SK-N-SH (cell line): ENCODE results near the gene NUDT22. TPM values are rescaled to one million over a fixed set of nuclear protein-coding genes. Genes with fewer than 3 reads are reported as not detected.
A peak's percentile ranks its signal among the peaks of the same experiment; 100 is the strongest.

Experiments
- CTCF ChIA-PET: fragments of 300-600, 350-600 bp; formaldehyde crosslinking; extraction: SDS; loops from one replicate; lab custom pipeline; 2021; lab: Yijun Ruan, JAX
- POLR2A ChIA-PET: fragments of 350-600 bp; sonication (Branson Sonifier 250); formaldehyde crosslinking; extraction: SDS; loops from one replicate; lab custom pipeline; 2020; ENCODE audit warnings: antibody characterized with exemption, inconsistent platforms; lab: Yijun Ruan, JAX
- DNase-seq: peaks from one replicate; pipeline ENCODE4 v3.0.0; 2012
- H2AFZ ChIP-seq: fragments of 200-600 bp; sonication (generic); 2 replicates; pipeline ENCODE4 v1.8.1; 2016; ENCODE audit warnings: antibody characterized with exemption, mild to moderate bottlenecking, low read depth
- H3F3A ChIP-seq: fragments of 200-600 bp; sonication (generic); replicated peaks from 2 replicates; pipeline ENCODE3; 2016; ENCODE audit warnings: antibody characterized with exemption, mild to moderate bottlenecking; ENCODE audit not compliant: insufficient read depth
- H3K27ac ChIP-seq, 2 experiments: fragments of 200-500 bp in 1 of 2; fragments of 200-600 bp in 1 of 2; sonication (Bioruptor generic) in 1 of 2; sonication (generic), shearing (Covaris generic) in 1 of 2; 2 replicates each; pipeline versions ENCODE4 v1.5.1 to v1.6.1; 2014 to 2016; ENCODE audit warnings: low read depth in 2 of 2, inconsistent platforms in 1 of 2, low read length in 1 of 2, mild to moderate bottlenecking in 1 of 2, mixed read lengths in 1 of 2
- H3K27me3 ChIP-seq: fragments of 200-600 bp; sonication (generic), shearing (Covaris generic); 2 replicates; pipeline ENCODE4 v1.6.1; 2016; ENCODE audit warnings: mixed run types; ENCODE audit not compliant: insufficient read depth
- H3K36me3 ChIP-seq, 2 experiments: fragments of 200-500 bp in 1 of 2; fragments of 200-600 bp in 1 of 2; sonication (Bioruptor generic) in 1 of 2; sonication (generic) in 1 of 2; replicated peaks in 1 of 2; 2 replicates each; pipeline versions ENCODE3 to v1.5.1; 2014 to 2016; ENCODE audit warnings: low read length in 1 of 2, mild to moderate bottlenecking in 1 of 2; ENCODE audit not compliant: insufficient read depth in 2 of 2, control insufficient read depth in 1 of 2
- H3K4me1 ChIP-seq, 2 experiments: fragments of 200-500 bp in 1 of 2; fragments of 200-600 bp in 1 of 2; sonication (Bioruptor generic) in 1 of 2; sonication (generic), shearing (Covaris generic) in 1 of 2; 2 replicates each; pipeline versions ENCODE4 v1.5.1 to v1.6.1; 2014 to 2016; ENCODE audit warnings: low read depth in 1 of 2, low read length in 1 of 2, mixed run types in 1 of 2; ENCODE audit not compliant: insufficient read depth in 2 of 2, control insufficient read depth in 1 of 2
- H3K4me2 ChIP-seq: fragments of 200-600 bp; sonication (generic), shearing (Covaris generic); 2 replicates; pipeline ENCODE4 v1.6.1; 2017; ENCODE audit warnings: mixed run types
- H3K4me3 ChIP-seq, 2 experiments: fragments of 200-500 bp in 1 of 2; fragments of 200-600 bp in 1 of 2; sonication (Bioruptor generic) in 1 of 2; sonication (generic), shearing (Covaris generic) in 1 of 2; 2 replicates each; pipeline versions ENCODE4 v1.5.1 to v1.8.1; 2014 to 2016; ENCODE audit warnings: low read depth in 2 of 2, inconsistent platforms in 1 of 2, low read length in 1 of 2, mild to moderate bottlenecking in 1 of 2, mixed read lengths in 1 of 2, moderate library complexity in 1 of 2
- H3K79me2 ChIP-seq: fragments of 200-600 bp; sonication (generic); 2 replicates; pipeline ENCODE4 v1.8.1; 2017; ENCODE audit warnings: mild to moderate bottlenecking; ENCODE audit not compliant: insufficient read depth
- H3K9ac ChIP-seq: fragments of 200-600 bp; sonication (generic); 2 replicates; pipeline ENCODE4 v1.6.1; 2017; ENCODE audit warnings: mixed run types
- H3K9me2 ChIP-seq: fragments of 200-600 bp; sonication (generic); 2 replicates; pipeline ENCODE4 v1.6.1; 2017; ENCODE audit warnings: mixed run types
- H3K9me3 ChIP-seq: fragments of 200-600 bp; sonication (generic); 2 replicates; pipeline ENCODE4 v1.6.1; 2017; ENCODE audit warnings: mixed run types, mild to moderate bottlenecking, moderate library complexity
- H4K20me1 ChIP-seq: fragments of 200-600 bp; sonication (generic); 2 replicates; pipeline ENCODE4 v1.6.1; 2017; ENCODE audit warnings: mild to moderate bottlenecking, mixed run types; ENCODE audit not compliant: insufficient read depth
- CHD2 ChIP-seq: fragments of 150-350 bp; IDR thresholded peaks from 2 replicates; pipeline ENCODE4 v1.6.1; 2018; ENCODE audit warnings: low read length; ENCODE audit not compliant: partially characterized antibody
- EZH2phosphoT487 ChIP-seq: fragments of 200-600 bp; sonication (generic); IDR thresholded peaks from 2 replicates; pipeline ENCODE4 v1.6.1; 2017; ENCODE audit warnings: low read depth, mixed run types, mild to moderate bottlenecking, antibody characterized with exemption, moderate library complexity, borderline replicate concordance
- FOSL2 ChIP-seq: IDR thresholded peaks from 2 replicates; pipeline ENCODE4 v1.4.0; 2012; ENCODE audit warnings: low read depth, mild to moderate bottlenecking, moderate library complexity, borderline replicate concordance
- FOXJ3 ChIP-seq: sonication (generic); formaldehyde crosslinking; IDR thresholded peaks from 2 replicates; pipeline ENCODE4 v1.5.1; 2020; ENCODE audit warnings: mild to moderate bottlenecking, missing genetic modification reagents
- FOXM1 ChIP-seq: IDR thresholded peaks from 2 replicates; pipeline ENCODE4 v1.4.0; 2012; ENCODE audit warnings: low read depth, mild to moderate bottlenecking
- GABPA ChIP-seq: IDR thresholded peaks from 2 replicates; pipeline ENCODE4 v1.4.0; 2012; ENCODE audit warnings: low read depth, mild to moderate bottlenecking
- JUND ChIP-seq: IDR thresholded peaks from 2 replicates; pipeline ENCODE4 v1.4.0; 2012
- MEF2A ChIP-seq: IDR thresholded peaks from 2 replicates; pipeline ENCODE4 v1.4.0; 2012; ENCODE audit warnings: low read depth, borderline replicate concordance
- MXI1 ChIP-seq: IDR thresholded peaks from 2 replicates; pipeline ENCODE4 v1.6.1; 2012; ENCODE audit warnings: mild to moderate bottlenecking, low read depth, low read length, improper control_type of control experiment
- NRF1 ChIP-seq: IDR thresholded peaks from 2 replicates; pipeline ENCODE4 v1.6.1; 2012; ENCODE audit warnings: low read depth, mild to moderate bottlenecking, low read length
- POLR2AphosphoS5 ChIP-seq: IDR thresholded peaks from 2 replicates; pipeline ENCODE4 v1.6.1; 2012; ENCODE audit warnings: low read depth, low read length
- RCOR1 ChIP-seq: fragments of 150-350 bp; IDR thresholded peaks from 2 replicates; pipeline ENCODE4 v1.6.1; 2017; ENCODE audit warnings: antibody characterized with exemption, low read length
- RFX5 ChIP-seq: IDR thresholded peaks from 2 replicates; pipeline ENCODE4 v1.6.1; 2012; ENCODE audit warnings: mild to moderate bottlenecking, improper control_type of control experiment, low read length
- RXRA ChIP-seq: IDR thresholded peaks from 2 replicates; pipeline ENCODE4 v1.4.0; 2012; ENCODE audit warnings: low read depth, mild to moderate bottlenecking, borderline replicate concordance
- SIN3A ChIP-seq: IDR thresholded peaks from 2 replicates; pipeline ENCODE4 v1.6.1; 2012; ENCODE audit warnings: low read depth, mild to moderate bottlenecking, low read length, moderate library complexity, borderline replicate concordance
- SMC3 ChIP-seq: IDR thresholded peaks from 2 replicates; pipeline ENCODE4 v1.6.1; 2012; ENCODE audit warnings: low read depth, low read length, improper control_type of control experiment
- TAF1 ChIP-seq: IDR thresholded peaks from 2 replicates; pipeline ENCODE4 v1.6.1; 2012; ENCODE audit warnings: low read depth, mild to moderate bottlenecking, low read length, moderate library complexity, borderline replicate concordance
- TEAD4 ChIP-seq: IDR thresholded peaks from 2 replicates; pipeline ENCODE4 v1.4.0; 2012; ENCODE audit warnings: mild to moderate bottlenecking, borderline replicate concordance; ENCODE audit not compliant: insufficient read depth
- YY1 ChIP-seq: IDR thresholded peaks from 2 replicates; pipeline ENCODE4 v1.4.0; 2012; ENCODE audit warnings: low read depth, mild to moderate bottlenecking
- ZBTB33 ChIP-seq: IDR thresholded peaks from 2 replicates; pipeline ENCODE4 v1.4.0; 2012; ENCODE audit warnings: low read depth, borderline replicate concordance
- WGBS: methylation state at CpG from one replicate; pipeline ENCODE4 v1.1.6; 2017; ENCODE audit warnings: low lambda C conversion rate; 5-methylcytosine and 5-hydroxymethylcytosine counted together
- polyA plus RNA-seq, 3 experiments: library from polyadenylated mRNA; depleted of rRNA; stranded (reverse); fragments of >200 nt; gene quantifications; 2 replicates each; pipeline ENCODE4 v1.2.3, GENCODE V29; 2012
- TF ChIP-seq, protein P1 (sequence below): IDR thresholded peaks from 2 replicates; pipeline ENCODE4 v1.4.0; 2012; ENCODE audit warnings: low read depth, borderline replicate concordance
- TF ChIP-seq, protein P2 (sequence below): fragments of 200-600 bp; sonication (generic); IDR thresholded peaks from 2 replicates; pipeline ENCODE4 v1.6.1; 2017; ENCODE audit warnings: antibody characterized with exemption, mild to moderate bottlenecking, moderate library complexity

The NUDT22 gene
- polyA plus RNA-seq, 1 of the 3 experiments (the other 2 are of a cell fraction): 72.7 TPM

GRCh38 chr11:64235437-64236161 lies 9.5 kb downstream of the NUDT22 start:
- peak overlapping the region; percentile 63 for H3K9ac ChIP-seq
- H3K27me3 ChIP-seq: no peaks in the 10 kb centered on the region
- no peaks in the 10 kb centered on the region for H4K20me1 ChIP-seq
- 84% methylated on average over 12 of the region's 12 CpGs for WGBS
- ChIA-PET CTCF (interaction anchor here (1.1 to 1.6 kb wide), 3 partner anchors 15 to 65 kb away, joined by 4 to 6 read pairs (median 5); partner anchors contain the start of gene PLCB3), POLR2A (interaction anchor here (1.2 kb wide), 1 partner anchor 35 kb away, joined by 4 read pairs; no protein-coding TSS in a partner anchor)
- H3K79me2 ChIP-seq: peaks cover 19% of the 10 kb centered on the region
- H3K4me2 ChIP-seq: peak overlapping the region; percentile 89
- H3K27ac ChIP-seq: peak overlapping the region in 1 of 2 experiments; percentile 83; a peak in 1 of 4 replicates
- H3K4me1 ChIP-seq: peaks cover 16 to 47% of the 10 kb centered on the region in 2 experiments; a peak in 2 of 4 replicates
- H3F3A ChIP-seq: peaks cover 37% of the 10 kb centered on the region
- peaks cover 0 to 18% of the 10 kb centered on the region in 2 experiments for H3K36me3 ChIP-seq
- H3K4me3 ChIP-seq: peak overlapping the region; percentile 63 to 66
- H2AFZ ChIP-seq: no peak overlapping the region
- no peak for TF ChIP-seq SIN3A
- TF ChIP-seq ZBTB33: no peak
- no peak for TF ChIP-seq JUND
- no peak for TF ChIP-seq TAF1
- TF ChIP-seq POLR2AphosphoS5: no peak
- TF ChIP-seq GABPA: no peak
- no peak for TF ChIP-seq FOSL2
- TF ChIP-seq MEF2A: no peak
- TF ChIP-seq CHD2: no peak
- no peak for TF ChIP-seq FOXM1
- no peak for TF ChIP-seq RFX5
- no peak for TF ChIP-seq RXRA
- no peak for TF ChIP-seq RCOR1
- no peak for TF ChIP-seq MXI1
- TF ChIP-seq, all 33 proteins: peak for 0
- Histone ChIP-seq H3K9me2 (no peaks in the 10 kb centered on the region), H3K9me3 (no peaks in the 10 kb centered on the region)
- DNase-seq: no peak

- POLR2A ChIA-PET: interaction anchor here (2.2 kb wide), 1 partner anchor 11 kb away, joined by 5 read pairs; the partner anchor contains the start of genes NUDT22 and TRPT1
- no peak overlapping the region for H3K27ac ChIP-seq
- DNase-seq: no peak
- WGBS: 85% methylated on average over 12 of the region's 12 CpGs
- H3F3A ChIP-seq: peaks cover 31% of the 10 kb centered on the region
- no peaks in the 10 kb centered on the region for H3K9me3 ChIP-seq
- peaks cover 28% of the 10 kb centered on the region for H3K79me2 ChIP-seq
- H2AFZ ChIP-seq: no peak overlapping the region
- H3K4me3 ChIP-seq: no peak overlapping the region
- peaks cover 0 to 18% of the 10 kb centered on the region in 2 experiments for H3K36me3 ChIP-seq
- no peaks in the 10 kb centered on the region for H4K20me1 ChIP-seq
- no peaks in the 10 kb centered on the region for H3K9me2 ChIP-seq
- H3K9ac ChIP-seq: no peak overlapping the region
- peaks cover 10 to 33% of the 10 kb centered on the region in 2 experiments; a peak in 2 of 4 replicates for H3K4me1 ChIP-seq
- H3K27me3 ChIP-seq: no peaks in the 10 kb centered on the region
- CTCF ChIA-PET: interaction anchor here (1.4 to 1.6 kb wide), 3 partner anchors 15 to 66 kb away, joined by 3 to 8 read pairs (median 5); partner anchors contain the start of gene PLCB3
- no peak overlapping the region for H3K4me2 ChIP-seq
- TF ChIP-seq, protein P1, sequence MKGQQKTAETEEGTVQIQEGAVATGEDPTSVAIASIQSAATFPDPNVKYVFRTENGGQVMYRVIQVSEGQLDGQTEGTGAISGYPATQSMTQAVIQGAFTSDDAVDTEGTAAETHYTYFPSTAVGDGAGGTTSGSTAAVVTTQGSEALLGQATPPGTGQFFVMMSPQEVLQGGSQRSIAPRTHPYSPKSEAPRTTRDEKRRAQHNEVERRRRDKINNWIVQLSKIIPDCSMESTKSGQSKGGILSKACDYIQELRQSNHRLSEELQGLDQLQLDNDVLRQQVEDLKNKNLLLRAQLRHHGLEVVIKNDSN: no peak
- TF ChIP-seq RFX5 (no peak), FOXJ3 (CRISPR knock-in tag) (no peak), TAF1 (no peak), SIN3A (no peak), TEAD4 (no peak), RXRA (no peak), NRF1 (no peak), YY1 (no peak), SMC3 (no peak), EZH2phosphoT487 (no peak), JUND (no peak), FOSL2 (no peak)
- TF ChIP-seq, protein P2, sequence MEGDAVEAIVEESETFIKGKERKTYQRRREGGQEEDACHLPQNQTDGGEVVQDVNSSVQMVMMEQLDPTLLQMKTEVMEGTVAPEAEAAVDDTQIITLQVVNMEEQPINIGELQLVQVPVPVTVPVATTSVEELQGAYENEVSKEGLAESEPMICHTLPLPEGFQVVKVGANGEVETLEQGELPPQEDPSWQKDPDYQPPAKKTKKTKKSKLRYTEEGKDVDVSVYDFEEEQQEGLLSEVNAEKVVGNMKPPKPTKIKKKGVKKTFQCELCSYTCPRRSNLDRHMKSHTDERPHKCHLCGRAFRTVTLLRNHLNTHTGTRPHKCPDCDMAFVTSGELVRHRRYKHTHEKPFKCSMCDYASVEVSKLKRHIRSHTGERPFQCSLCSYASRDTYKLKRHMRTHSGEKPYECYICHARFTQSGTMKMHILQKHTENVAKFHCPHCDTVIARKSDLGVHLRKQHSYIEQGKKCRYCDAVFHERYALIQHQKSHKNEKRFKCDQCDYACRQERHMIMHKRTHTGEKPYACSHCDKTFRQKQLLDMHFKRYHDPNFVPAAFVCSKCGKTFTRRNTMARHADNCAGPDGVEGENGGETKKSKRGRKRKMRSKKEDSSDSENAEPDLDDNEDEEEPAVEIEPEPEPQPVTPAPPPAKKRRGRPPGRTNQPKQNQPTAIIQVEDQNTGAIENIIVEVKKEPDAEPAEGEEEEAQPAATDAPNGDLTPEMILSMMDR: no peak
Observed at GRCh38 chr11:64237484-64237951, 11.4 kb downstream of the NUDT22 start.
